Measurements from ENCODE around the gene QRICH1. TPM values are rescaled to one million over a fixed set of nuclear protein-coding genes. Genes with fewer than 3 reads are reported as not detected.
A peak's percentile ranks its signal among the peaks of the same experiment; 100 is the strongest.

QRICH1 gene
- total and polyA plus RNA-seq, 2 of the 13 experiments (the other 11 are each of a cell fraction or from before 2014, with no cell fraction given) = 52.6 to 102 TPM

- TF ChIP-seq ZNF224 (CRISPR knock-in tag; IDR thresholded peaks at IDR 0.05) (no peak), ZBED4 (CRISPR knock-in tag; IDR thresholded peaks at IDR 0.05; ENCODE audit: borderline replicate concordance) (peak; percentile 19; the same call in 1 of the 2 replicates), ASH2L (IDR thresholded peaks at IDR 0.05; ENCODE audit: insufficient read length, low read depth, low read length) (peak; percentile 77), ZNF251 (CRISPR knock-in tag; IDR thresholded peaks at IDR 0.05) (peak; percentile 74; the same call in 1 of the 2 replicates), MAFF (IDR thresholded peaks at IDR 0.05; ENCODE audit: low read depth, low read length) (peak; percentile 30; the same call in 1 of the 2 replicates), TCF12 (IDR thresholded peaks at IDR 0.05) (no peak), TCF12 (CRISPR knock-in tag; IDR thresholded peaks at IDR 0.05) (0 out of 2 replicates have a peak, but pooled peaks have one; percentile 46), ZNF674 (CRISPR knock-in tag; IDR thresholded peaks at IDR 0.05; ENCODE audit: low read depth) (no peak), ISX (CRISPR knock-in tag; conservative IDR thresholded peaks at IDR 0.05) (no peak), ZNF75D (CRISPR knock-in tag; IDR thresholded peaks at IDR 0.05; ENCODE audit: borderline replicate concordance) (no peak), YEATS4 (CRISPR knock-in tag; IDR thresholded peaks at IDR 0.05; ENCODE audit: borderline replicate concordance) (peak; percentile 85), E2F1 (CRISPR knock-in tag; IDR thresholded peaks at IDR 0.05) (peak; percentile 88), ZBTB7A (CRISPR knock-in tag; IDR thresholded peaks at IDR 0.05) (peak; percentile 6; the same call in 1 of the 2 replicates), ZNF44 (CRISPR knock-in tag; IDR thresholded peaks at IDR 0.05) (0 out of 2 replicates have a peak, but pooled peaks have one; percentile 57), HMG20A (CRISPR knock-in tag; IDR thresholded peaks at IDR 0.05; ENCODE audit: borderline replicate concordance) (no peak), UBTF (CRISPR knock-in tag; IDR thresholded peaks at IDR 0.05) (peak; percentile 44; the same call in 1 of the 2 replicates), SIN3B (IDR thresholded peaks at IDR 0.05; ENCODE audit: low read length) (peak; percentile 40; the same call in 1 of the 2 replicates), ZFP36L2 (CRISPR knock-in tag; IDR thresholded peaks at IDR 0.05) (no peak), PHF21A (CRISPR knock-in tag; IDR thresholded peaks at IDR 0.05) (peak; percentile 81)
Measured at GRCh38 chr3:49007068-49007770, 86.7 kb downstream of the QRICH1 start, which contains the start of gene WDR6 (continued).

Data from HepG2 (cell line).